Measurements from ENCODE around the gene LARGE1.

LARGE1 gene

GRCh38 chr22:33601062-33601461 lies 319.2 kb downstream of the LARGE1 start:
- WGBS, 2 donors (ENCODE audit: extremely low coverage in 2 of 2, insufficient read length in 2 of 2, insufficient replicate concordance in 1 of 2): no CpG with 5 or more reads among the region's 2 CpGs
- H2AK5ac ChIP-seq (ENCODE audit: low read depth, low read length): no peak overlapping the region

DNA sequence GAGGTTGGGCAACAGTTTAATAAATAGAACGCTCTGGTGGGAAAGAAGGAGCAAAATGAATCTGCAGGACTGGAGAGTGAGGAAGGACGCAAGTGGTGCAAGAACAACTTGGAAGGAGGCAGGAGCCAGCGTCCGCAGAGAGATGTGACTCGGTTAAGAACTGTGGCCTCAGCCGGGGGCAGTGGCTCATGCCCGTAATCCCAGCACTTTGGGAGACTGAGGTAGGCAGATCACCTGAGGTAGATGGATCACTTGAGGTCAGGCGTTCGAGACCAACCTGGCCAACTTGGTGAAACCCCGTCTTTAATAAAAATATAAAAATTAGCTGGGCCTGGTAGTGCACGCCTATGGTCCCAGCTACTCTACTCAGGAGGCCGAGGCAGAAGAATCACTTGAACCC lies 319.7 kb downstream of the LARGE1 start:
- no peak overlapping the region for H3K18ac ChIP-seq (ENCODE audit: low read length)
- H3K27me3 ChIP-seq (ENCODE audit: control insufficient read depth in 3 of 3, insufficient read depth in 3 of 3, low read depth in 1 of 3, low read length in 3 of 3): no peaks in the 10 kb centered on the region
- no peak overlapping the region for H3K14ac ChIP-seq (ENCODE audit: low read length)
- no peak overlapping the region for H2BK120ac ChIP-seq (ENCODE audit: low read depth, low read length)
- no peak overlapping the region for H3K4ac ChIP-seq (ENCODE audit: low read length)
- no peak overlapping the region for H4K91ac ChIP-seq (ENCODE audit: low read depth, low read length, poor library complexity)
- no peaks in the 10 kb centered on the region for H3K36me3 ChIP-seq (replicated peaks in 1 of 2; ENCODE audit: control insufficient read depth in 2 of 2, insufficient read depth in 2 of 2, low read length in 2 of 2)
- H2AFZ ChIP-seq (ENCODE audit: low read length): no peak overlapping the region
- H2BK12ac ChIP-seq (ENCODE audit: low read length): no peak overlapping the region
- H3K9me3 ChIP-seq (replicated peaks in 1 of 2; ENCODE audit: control insufficient read depth in 2 of 2, insufficient read depth in 1 of 2, low read depth in 1 of 2, low read length in 2 of 2): peaks cover 0 to 2% of the 10 kb centered on the region in 2 donors
- no peak overlapping the region for H3K4me3 ChIP-seq (ENCODE audit: low read length in 2 of 2)
- no peak overlapping the region for H2AK5ac ChIP-seq (ENCODE audit: low read depth, low read length)
- WGBS, 2 donors (ENCODE audit: extremely low coverage in 2 of 2, insufficient read length in 2 of 2, insufficient replicate concordance in 1 of 2): no CpG with 5 or more reads among the region's 12 CpGs
- no peak overlapping the region for H4K8ac ChIP-seq (ENCODE audit: low read depth, low read length)
- no peak for DNase-seq (ENCODE audit: low spot score)
- no peak overlapping the region for H3K27ac ChIP-seq (replicated peaks; ENCODE audit: low read length)
- H2BK5ac ChIP-seq (ENCODE audit: low read length): no peak overlapping the region
- peaks cover 2% of the 10 kb centered on the region for H3K79me1 ChIP-seq (ENCODE audit: low read depth, low read length)
- H3K4me2 ChIP-seq (ENCODE audit: insufficient read depth, low read length, poor library complexity, severe bottlenecking): no peak overlapping the region
- peaks cover 13 to 14% of the 10 kb centered on the region in 2 donors for H3K4me1 ChIP-seq (ENCODE audit: control insufficient read depth in 2 of 2, insufficient read depth in 1 of 2, low read depth in 1 of 2, low read length in 2 of 2)
- H3K23ac ChIP-seq (ENCODE audit: low read depth, low read length, poor library complexity): no peak overlapping the region
- no peak overlapping the region for H3K9ac ChIP-seq (ENCODE audit: low read depth, low read length, poor library complexity)
- H2BK15ac ChIP-seq (ENCODE audit: low read length): no peak overlapping the region

More at GRCh38 chr22:33601062-33601461, 319.2 kb downstream of the LARGE1 start:
- Histone ChIP-seq H3K23ac (ENCODE audit: low read depth, low read length, poor library complexity) (no peak overlapping the region), H3K9me3 (replicated peaks in 1 of 2; ENCODE audit: control insufficient read depth in 2 of 2, insufficient read depth in 1 of 2, low read depth in 1 of 2, low read length in 2 of 2) (peaks cover 0 to 2% of the 10 kb centered on the region in 2 donors), H3K18ac (ENCODE audit: low read length) (no peak overlapping the region), H3K9ac (ENCODE audit: low read depth, low read length, poor library complexity) (no peak overlapping the region), H3K36me3 (replicated peaks in 1 of 2; ENCODE audit: control insufficient read depth in 2 of 2, insufficient read depth in 2 of 2, low read length in 2 of 2) (no peaks in the 10 kb centered on the region), H3K79me1 (ENCODE audit: low read depth, low read length) (peaks cover 2% of the 10 kb centered on the region), H3K4me2 (ENCODE audit: insufficient read depth, low read length, poor library complexity, severe bottlenecking) (no peak overlapping the region), H2BK15ac (ENCODE audit: low read length) (no peak overlapping the region), H4K91ac (ENCODE audit: low read depth, low read length, poor library complexity) (no peak overlapping the region), H2BK120ac (ENCODE audit: low read depth, low read length) (no peak overlapping the region), H3K27ac (replicated peaks; ENCODE audit: low read length) (no peak overlapping the region), H2BK5ac (ENCODE audit: low read length) (no peak overlapping the region), H3K14ac (ENCODE audit: low read length) (no peak overlapping the region), H2AFZ (ENCODE audit: low read length) (no peak overlapping the region), H2BK12ac (ENCODE audit: low read length) (no peak overlapping the region), H3K4ac (ENCODE audit: low read length) (no peak overlapping the region), H4K8ac (ENCODE audit: low read depth, low read length) (no peak overlapping the region), H3K4me1 (ENCODE audit: control insufficient read depth in 2 of 2, insufficient read depth in 1 of 2, low read depth in 1 of 2, low read length in 2 of 2) (peaks cover 13 to 14% of the 10 kb centered on the region in 2 donors), H3K4me3 (ENCODE audit: low read length in 2 of 2) (no peak overlapping the region), H3K27me3 (ENCODE audit: control insufficient read depth in 3 of 3, insufficient read depth in 3 of 3, low read depth in 1 of 3, low read length in 3 of 3) (no peaks in the 10 kb centered on the region)
- DNase-seq (ENCODE audit: low spot score): no peak

DNA sequence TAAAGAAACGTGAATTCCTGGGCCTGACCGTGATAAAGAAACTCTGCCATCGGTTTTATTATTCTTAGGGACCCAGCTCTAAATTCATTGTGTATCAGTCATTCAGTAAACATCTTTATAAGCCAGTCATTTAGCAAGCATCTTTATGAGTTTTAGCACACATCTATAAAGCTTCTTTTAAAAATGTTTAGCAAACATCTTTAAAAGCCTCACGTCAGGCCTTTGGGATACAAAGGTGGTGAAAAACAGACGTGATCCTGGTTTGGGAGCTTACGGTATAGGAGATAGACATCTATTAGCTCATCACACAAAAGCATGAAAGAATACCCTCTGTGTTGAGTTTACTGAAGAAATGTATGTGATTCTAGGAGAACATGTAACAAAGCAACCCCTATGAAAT lies 320.2 kb downstream of the LARGE1 start:
- no peak overlapping the region for H3K27ac ChIP-seq (replicated peaks; ENCODE audit: low read length)

DNA sequence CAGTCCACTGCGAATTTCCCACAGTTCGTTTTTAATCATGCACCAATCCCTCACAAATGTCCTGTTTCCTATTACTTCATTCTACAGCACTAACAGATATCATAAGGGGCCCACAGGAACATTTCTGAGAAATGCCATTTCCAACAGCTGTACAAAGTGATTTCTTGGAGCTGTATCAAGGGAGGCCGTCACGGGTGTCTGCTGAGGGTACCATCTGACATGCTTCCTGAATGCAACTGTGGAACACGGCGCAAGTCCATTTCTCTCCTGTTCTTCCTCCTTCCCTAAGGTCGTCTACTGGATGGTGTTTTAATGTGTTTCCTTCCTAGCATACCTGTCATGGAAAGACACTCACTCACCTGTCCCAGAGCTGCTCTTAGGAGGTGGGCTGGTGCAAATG lies 320.7 kb downstream of the LARGE1 start:
- DNase-seq (ENCODE audit: low spot score): no peak
- Histone ChIP-seq H4K91ac (ENCODE audit: low read depth, low read length, poor library complexity) (no peak overlapping the region), H2AFZ (ENCODE audit: low read length) (no peak overlapping the region), H3K79me1 (ENCODE audit: low read depth, low read length) (peaks cover 2% of the 10 kb centered on the region), H2BK5ac (ENCODE audit: low read length) (no peak overlapping the region), H3K23ac (ENCODE audit: low read depth, low read length, poor library complexity) (no peak overlapping the region), H2AK5ac (ENCODE audit: low read depth, low read length) (no peak overlapping the region), H3K4me1 (ENCODE audit: control insufficient read depth in 2 of 2, insufficient read depth in 1 of 2, low read depth in 1 of 2, low read length in 2 of 2) (peaks cover 7 to 12% of the 10 kb centered on the region in 2 donors), H4K8ac (ENCODE audit: low read depth, low read length) (no peak overlapping the region), H3K27ac (replicated peaks; ENCODE audit: low read length) (no peak overlapping the region), H2BK12ac (ENCODE audit: low read length) (no peak overlapping the region), H2BK120ac (ENCODE audit: low read depth, low read length) (no peak overlapping the region), H3K4me2 (ENCODE audit: insufficient read depth, low read length, poor library complexity, severe bottlenecking) (no peak overlapping the region), H3K9ac (ENCODE audit: low read depth, low read length, poor library complexity) (no peak overlapping the region), H3K9me3 (replicated peaks in 1 of 2; ENCODE audit: control insufficient read depth in 2 of 2, insufficient read depth in 1 of 2, low read depth in 1 of 2, low read length in 2 of 2) (peaks cover 0 to 2% of the 10 kb centered on the region in 2 donors), H3K14ac (ENCODE audit: low read length) (no peak overlapping the region), H3K27me3 (ENCODE audit: control insufficient read depth in 3 of 3, insufficient read depth in 3 of 3, low read depth in 1 of 3, low read length in 3 of 3) (no peaks in the 10 kb centered on the region), H3K36me3 (replicated peaks in 1 of 2; ENCODE audit: control insufficient read depth in 2 of 2, insufficient read depth in 2 of 2, low read length in 2 of 2) (no peaks in the 10 kb centered on the region), H3K4ac (ENCODE audit: low read length) (no peak overlapping the region), H3K18ac (ENCODE audit: low read length) (no peak overlapping the region), H3K4me3 (ENCODE audit: low read length in 2 of 2) (no peak overlapping the region), H2BK15ac (ENCODE audit: low read length) (no peak overlapping the region)
- WGBS, 2 donors (ENCODE audit: extremely low coverage in 2 of 2, insufficient read length in 2 of 2, insufficient replicate concordance in 1 of 2): no CpG with 5 or more reads among the region's 7 CpGs

More for the DNA sequence above, 320.2 kb downstream of the LARGE1 start:
- no peak overlapping the region for H2AK5ac ChIP-seq (ENCODE audit: low read depth, low read length)
- no peak for DNase-seq (ENCODE audit: low spot score)
- no peaks in the 10 kb centered on the region for H3K36me3 ChIP-seq (replicated peaks in 1 of 2; ENCODE audit: control insufficient read depth in 2 of 2, insufficient read depth in 2 of 2, low read length in 2 of 2)
- no peak overlapping the region for H2BK15ac ChIP-seq (ENCODE audit: low read length)
- no peak overlapping the region for H3K4me2 ChIP-seq (ENCODE audit: insufficient read depth, low read length, poor library complexity, severe bottlenecking)
- H3K79me1 ChIP-seq (ENCODE audit: low read depth, low read length): peaks cover 2% of the 10 kb centered on the region
- H3K9me3 ChIP-seq (replicated peaks in 1 of 2; ENCODE audit: control insufficient read depth in 2 of 2, insufficient read depth in 1 of 2, low read depth in 1 of 2, low read length in 2 of 2): peaks cover 0 to 2% of the 10 kb centered on the region in 2 donors
- H2BK12ac ChIP-seq (ENCODE audit: low read length): no peak overlapping the region
- no peak overlapping the region for H4K8ac ChIP-seq (ENCODE audit: low read depth, low read length)
- H2BK120ac ChIP-seq (ENCODE audit: low read depth, low read length): no peak overlapping the region
- H3K4ac ChIP-seq (ENCODE audit: low read length): no peak overlapping the region
- H3K18ac ChIP-seq (ENCODE audit: low read length): no peak overlapping the region
- H3K23ac ChIP-seq (ENCODE audit: low read depth, low read length, poor library complexity): no peak overlapping the region
- H3K14ac ChIP-seq (ENCODE audit: low read length): no peak overlapping the region
- no peak overlapping the region for H2AFZ ChIP-seq (ENCODE audit: low read length)
- H2BK5ac ChIP-seq (ENCODE audit: low read length): no peak overlapping the region
- H3K9ac ChIP-seq (ENCODE audit: low read depth, low read length, poor library complexity): no peak overlapping the region
- no CpG with 5 or more reads among the region's 6 CpGs for WGBS, 2 donors (ENCODE audit: extremely low coverage in 2 of 2, insufficient read length in 2 of 2, insufficient replicate concordance in 1 of 2)
- H3K4me3 ChIP-seq (ENCODE audit: low read length in 2 of 2): no peak overlapping the region
- no peaks in the 10 kb centered on the region for H3K27me3 ChIP-seq (ENCODE audit: control insufficient read depth in 3 of 3, insufficient read depth in 3 of 3, low read depth in 1 of 3, low read length in 3 of 3)
- no peak overlapping the region for H4K91ac ChIP-seq (ENCODE audit: low read depth, low read length, poor library complexity)
- peaks cover 11 to 12% of the 10 kb centered on the region in 2 donors for H3K4me1 ChIP-seq (ENCODE audit: control insufficient read depth in 2 of 2, insufficient read depth in 1 of 2, low read depth in 1 of 2, low read length in 2 of 2)
